ENCODE measurements around the gene ANAPC15. TPM values are rescaled to one million over a fixed set of nuclear protein-coding genes. Genes with fewer than 3 reads are reported as not detected.

ANAPC15 gene
- total RNA-seq, 1 experiment from 2014 or later = 65.6 TPM

GRCh38 chr11:72081184-72081644, 31.3 kb downstream of the ANAPC15 start:
- CTCF ChIA-PET = interaction anchor here (1.8 kb wide), 1 partner anchor 56 kb away, joined by 6 read pairs; no protein-coding TSS in a partner anchor
- Histone ChIP-seq H3K27ac (ENCODE audit: low read depth, low read length) (peak overlapping the region; percentile 68), H3K27me3 (ENCODE audit: insufficient read depth, low read length) (no peaks in the 10 kb centered on the region), H2AFZ (ENCODE audit: low read depth, low read length, poor library complexity, severe bottlenecking) (no peak overlapping the region), H3K9ac (ENCODE audit: low read length) (peak overlapping the region; percentile 83), H3K9me2 (ENCODE audit: insufficient read depth) (no peaks in the 10 kb centered on the region), H3K4me2 (ENCODE audit: low read length) (peak overlapping the region; percentile 90), H3K79me2 (ENCODE audit: insufficient read depth, low read length) (peaks cover 39% of the 10 kb centered on the region), H3K4me1 (ENCODE audit: control insufficient read depth in 1 of 2, insufficient read depth in 2 of 2, low read length in 2 of 2) (peaks cover 2 to 27% of the 10 kb centered on the region in 2 experiments; a peak in 3 of 4 replicates), H3K4me3 (replicated peaks in 1 of 2; ENCODE audit: low read depth in 1 of 2, low read length in 2 of 2) (peak overlapping the region; percentile 89 to 92), H3K36me3 (ENCODE audit: control insufficient read depth in 1 of 2, insufficient read depth in 2 of 2, low read length in 2 of 2) (no peaks in the 10 kb centered on the region), H4K20me1 (ENCODE audit: insufficient read depth) (no peaks in the 10 kb centered on the region; the same call in 1 of the 2 replicates), H3K9me3 (ENCODE audit: control insufficient read depth in 1 of 2, insufficient read depth in 1 of 2, low read depth in 1 of 2, low read length in 2 of 2) (no peaks in the 10 kb centered on the region)
- RAD21 ChIA-PET (ENCODE audit: low non-redundant PET in 1 of 2, low total read pairs in 2 of 2, uncharacterized antibody in 2 of 2, unreplicated experiment in 2 of 2) = no interaction called here
- BruUV-seq (replicated peaks) = TSS peak; percentile 68
- ATAC-seq = no peak
- no peak for DNase-seq (ENCODE audit: low read depth, low spot score)
- intact Hi-C loops (cut with micrococcal nuclease) = no loop called here
- POLR2A ChIA-PET = no interaction called here
- TF ChIP-seq ZNF274 (IDR thresholded peaks at IDR 0.05; ENCODE audit: low read depth, low read length) (no peak), JUND (IDR thresholded peaks at IDR 0.05) (no peak), EGR1 (IDR thresholded peaks at IDR 0.05; ENCODE audit: low read depth) (no peak), EZH2 (IDR thresholded peaks at IDR 0.05) (no peak), ZFX (IDR thresholded peaks at IDR 0.05) (no peak), SP1 (IDR thresholded peaks at IDR 0.05; ENCODE audit: low read depth) (no peak), SIN3A (IDR thresholded peaks at IDR 0.05; ENCODE audit: low read depth) (no peak), ZBTB33 (IDR thresholded peaks at IDR 0.05; ENCODE audit: extremely low read depth, insufficient replicate concordance, low read length) (no peak), YY1 (IDR thresholded peaks at IDR 0.05; ENCODE audit: extremely low read depth, insufficient replicate concordance, low read depth, low read length) (no peak), ELF1 (IDR thresholded peaks at IDR 0.05; ENCODE audit: borderline replicate concordance, low read depth) (no peak)

Measured in HCT116 (cell line).